Mucosa of descending colon (tissue), 3 donors: ENCODE measurements around the gene AVEN. TPM values are rescaled to one million over a fixed set of nuclear protein-coding genes. Genes with fewer than 3 reads are reported as not detected.

Experiments used
- ATAC-seq: fragments of 200-7000 bp; cut with Tn5 transposase; one replicate; pipeline ENCODE4 v1.9.1; 2020; ENCODE audit warnings: mild to moderate bottlenecking, moderate library complexity
- DNase-seq, 3 donors: peaks; one replicate each; pipeline ENCODE4 v3.0.0-alpha.2; 2020
- H3K36me3 ChIP-seq: fragments of 200-600 bp; one replicate; pipeline ENCODE4 v1.8.0; 2021; ENCODE audit warnings: low read depth, mild to moderate bottlenecking
- H3K4me1 ChIP-seq: fragments of 200-600 bp; one replicate; pipeline ENCODE4 v1.8.0; 2021; ENCODE audit warnings: low read depth, mild to moderate bottlenecking
- H3K4me3 ChIP-seq: fragments of 200-600 bp; one replicate; pipeline ENCODE4 v1.8.0; 2021; ENCODE audit warnings: mild to moderate bottlenecking
- H3K9me3 ChIP-seq: fragments of 200-600 bp; one replicate; pipeline ENCODE4 v1.8.0; 2021; ENCODE audit warnings: mild to moderate bottlenecking
- intact Hi-C, 2 donors: fragments of 100-400 bp; cut with DNase I in 1 of 2; cut with micrococcal nuclease in 1 of 2; formaldehyde crosslinking; loops; one replicate each; pipeline versions ENCODE4 v1.11.0 to v1.11.1; 2022; cut with DNase I, micrococcal nuclease
- total RNA-seq, 3 donors: library from RNA; stranded (reverse); fragmentation: NEBNext Ultra II Directional in 2 of 3; extraction: Animal tissue kit (Norgen Biotek cat#: 25700) in 2 of 3; gene quantifications; one replicate each; pipeline versions ENCODE4 v1.2.1 to v1.2.4, GENCODE V29; 2021 to 2023
- TF ChIP-seq, protein P1 (sequence below): fragments of 200-600 bp; IDR thresholded peaks from one replicate; pipeline ENCODE4 v1.8.0; 2022; ENCODE audit warnings: antibody characterized with exemption, mild to moderate bottlenecking
- donor health status: DM: no; HTN: no; CAD: no; lungs with moderate emphysema.
- donor health status: DM: no; HTN: no; CAD: no.
- donor health status: DM: no; HTN: yes; CAD: no.

Gene AVEN
- total RNA-seq, 3 donors from 2014 or later, result 9.5 to 16.3 (median 11.9) TPM

DNA sequence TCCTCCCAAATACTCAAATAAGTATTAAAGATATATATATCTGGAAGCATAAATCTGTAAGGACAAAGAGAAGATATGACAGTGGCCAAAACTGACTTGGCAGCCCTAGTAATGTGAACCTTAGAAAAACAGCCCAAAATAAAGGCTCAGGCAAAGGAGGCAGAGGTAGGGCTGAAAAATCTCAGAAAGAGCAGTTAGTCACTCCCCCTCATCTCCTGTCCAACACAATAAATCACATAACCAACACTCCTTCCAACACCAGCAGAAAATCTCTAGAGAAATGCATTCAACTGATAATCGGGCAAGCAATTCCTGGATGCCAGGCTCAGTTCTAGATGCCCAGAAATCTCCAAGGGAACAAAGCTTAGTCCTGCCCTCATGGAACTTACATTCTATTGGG lies 92.9 kb downstream of the AVEN start:
- ATAC-seq (no peak), DNase-seq (no peak)
- intact Hi-C loops, result no loop called here
- Histone ChIP-seq H3K4me3 (no peak overlapping the region), H3K4me1 (no peaks in the 10 kb centered on the region), H3K9me3 (no peaks in the 10 kb centered on the region), H3K36me3 (no peaks in the 10 kb centered on the region)
- TF ChIP-seq, protein P1, sequence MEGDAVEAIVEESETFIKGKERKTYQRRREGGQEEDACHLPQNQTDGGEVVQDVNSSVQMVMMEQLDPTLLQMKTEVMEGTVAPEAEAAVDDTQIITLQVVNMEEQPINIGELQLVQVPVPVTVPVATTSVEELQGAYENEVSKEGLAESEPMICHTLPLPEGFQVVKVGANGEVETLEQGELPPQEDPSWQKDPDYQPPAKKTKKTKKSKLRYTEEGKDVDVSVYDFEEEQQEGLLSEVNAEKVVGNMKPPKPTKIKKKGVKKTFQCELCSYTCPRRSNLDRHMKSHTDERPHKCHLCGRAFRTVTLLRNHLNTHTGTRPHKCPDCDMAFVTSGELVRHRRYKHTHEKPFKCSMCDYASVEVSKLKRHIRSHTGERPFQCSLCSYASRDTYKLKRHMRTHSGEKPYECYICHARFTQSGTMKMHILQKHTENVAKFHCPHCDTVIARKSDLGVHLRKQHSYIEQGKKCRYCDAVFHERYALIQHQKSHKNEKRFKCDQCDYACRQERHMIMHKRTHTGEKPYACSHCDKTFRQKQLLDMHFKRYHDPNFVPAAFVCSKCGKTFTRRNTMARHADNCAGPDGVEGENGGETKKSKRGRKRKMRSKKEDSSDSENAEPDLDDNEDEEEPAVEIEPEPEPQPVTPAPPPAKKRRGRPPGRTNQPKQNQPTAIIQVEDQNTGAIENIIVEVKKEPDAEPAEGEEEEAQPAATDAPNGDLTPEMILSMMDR, result no peak

DNA sequence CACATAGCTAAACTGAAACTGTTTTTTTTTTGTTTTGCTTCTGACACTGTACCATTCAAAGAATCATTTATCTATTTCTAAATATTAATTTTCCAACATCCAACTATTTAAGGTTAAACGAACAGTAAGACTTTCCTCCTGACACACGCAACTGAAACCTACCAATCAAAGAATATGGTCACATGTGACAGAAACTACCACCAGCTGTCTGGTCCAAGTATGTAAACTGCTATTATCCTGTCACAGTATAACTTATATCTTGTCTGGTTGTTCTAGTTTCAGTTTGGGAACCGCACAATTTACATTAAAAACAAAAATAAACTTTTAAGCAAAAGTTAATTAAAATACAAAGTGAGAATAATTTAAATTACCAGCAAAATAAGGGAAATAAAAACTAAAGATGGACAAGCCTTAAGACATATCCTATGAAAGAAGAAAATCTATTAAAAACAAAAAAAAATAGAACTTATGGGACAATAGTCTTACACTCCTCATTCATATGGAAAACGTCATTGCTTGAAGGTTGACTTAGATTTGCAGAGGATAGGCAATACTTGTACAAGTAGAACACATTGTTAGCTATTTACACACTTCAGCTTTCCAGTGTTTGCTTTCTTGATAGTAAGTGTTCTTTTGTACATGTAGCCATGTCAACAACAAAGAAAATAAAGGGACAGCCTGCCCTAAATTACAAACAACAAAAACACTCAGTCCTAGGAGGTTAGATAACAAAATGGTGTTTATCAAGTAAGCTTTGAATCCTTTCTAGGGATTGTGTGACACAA lies 97.5 kb downstream of the AVEN start:
- H3K9me3 ChIP-seq, result no peaks in the 10 kb centered on the region
- no peaks in the 10 kb centered on the region for H3K4me1 ChIP-seq
- H3K36me3 ChIP-seq, result no peaks in the 10 kb centered on the region
- DNase-seq, result no peak
- H3K4me3 ChIP-seq, result no peak overlapping the region
- intact Hi-C loops, result no loop called here
- ATAC-seq, result no peak
- TF ChIP-seq, protein P1, result no peak

DNA sequence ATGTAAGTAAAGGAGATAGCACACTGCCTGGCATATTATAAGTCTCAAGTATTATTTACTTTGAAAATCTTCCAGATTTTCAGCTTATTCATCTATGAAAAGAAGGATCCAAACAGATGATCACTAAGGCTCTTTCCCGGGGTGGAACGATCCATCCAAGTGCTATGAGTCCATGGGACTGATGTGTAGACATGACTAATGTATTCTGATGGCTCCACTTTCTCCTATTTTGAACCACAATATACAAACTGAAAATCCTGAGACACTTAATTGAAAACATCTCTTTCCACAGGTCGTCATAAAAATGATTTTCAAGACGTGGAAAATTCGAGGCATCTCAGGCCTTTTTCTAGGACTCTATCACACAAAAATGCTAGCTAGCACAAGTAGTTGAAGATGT lies 104.1 kb downstream of the AVEN start:
- DNase-seq, result no peak
- Histone ChIP-seq H3K4me1 (no peaks in the 10 kb centered on the region), H3K4me3 (no peak overlapping the region), H3K9me3 (no peaks in the 10 kb centered on the region), H3K36me3 (no peaks in the 10 kb centered on the region)
- ATAC-seq, result no peak
- intact Hi-C loops, result no loop called here
- TF ChIP-seq, protein P1, result no peak

DNA sequence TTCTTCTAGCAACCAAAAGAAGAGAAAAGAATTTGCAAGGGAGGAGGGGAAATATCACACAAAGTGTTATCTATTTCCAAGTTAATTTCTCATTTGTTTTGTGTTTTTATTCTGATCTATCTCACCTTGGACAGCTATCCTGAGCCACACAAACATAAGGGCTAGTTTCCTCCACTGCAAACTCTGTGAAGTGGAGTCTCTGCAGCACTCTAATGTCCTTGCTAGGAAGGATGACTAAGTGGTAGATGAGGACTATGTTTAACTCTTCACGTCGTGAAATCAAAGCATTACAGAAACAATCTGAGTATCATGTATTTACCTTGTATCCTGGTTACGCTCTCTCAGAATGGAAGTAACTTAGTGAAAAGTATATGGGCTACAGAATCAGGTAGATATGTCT lies 104.6 kb downstream of the AVEN start:
- Histone ChIP-seq H3K4me1 (no peaks in the 10 kb centered on the region), H3K9me3 (no peaks in the 10 kb centered on the region), H3K36me3 (no peaks in the 10 kb centered on the region), H3K4me3 (no peak overlapping the region)
- TF ChIP-seq, protein P1, result no peak
- intact Hi-C loops, result no loop called here
- no peak for DNase-seq
- ATAC-seq, result no peak

DNA sequence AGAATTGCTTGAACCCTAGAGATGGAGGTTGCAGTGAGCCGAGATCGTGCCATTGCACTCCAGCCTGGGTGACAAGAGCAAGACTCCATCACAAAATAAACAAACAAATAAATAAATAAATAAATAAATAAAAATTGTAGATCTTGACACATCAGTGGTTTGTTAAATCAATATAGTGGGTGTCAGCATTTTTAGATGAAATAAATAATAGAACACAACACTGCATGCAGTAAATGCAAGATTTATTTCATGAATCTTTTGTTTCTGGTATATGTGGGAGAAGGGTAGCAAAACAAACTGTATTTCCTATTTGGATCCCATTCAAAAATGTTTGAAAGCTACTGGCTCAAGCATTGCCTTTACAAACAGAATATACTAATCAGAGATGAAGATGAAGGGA lies 106.3 kb downstream of the AVEN start:
- Histone ChIP-seq H3K4me1 (no peaks in the 10 kb centered on the region), H3K4me3 (no peak overlapping the region), H3K36me3 (no peaks in the 10 kb centered on the region), H3K9me3 (no peaks in the 10 kb centered on the region)
- no peak for ATAC-seq
- intact Hi-C loops, result no loop called here
- TF ChIP-seq, protein P1, result no peak
- no peak for DNase-seq
